IPS-20b (cell line): ENCODE results near the gene ATP1B3.
"Not testable (repeated sequence)": the region's sequence is repeated elsewhere in the genome, so short reads cannot be mapped to it uniquely, and the experiment has no call there.

Experiments used
- H3K27ac ChIP-seq: one replicate; pipeline ENCODE4 v1.5.1; 2013; ENCODE audit warnings: low read length
- H3K27me3 ChIP-seq: 2 replicates; pipeline ENCODE4 v1.6.1; 2013; ENCODE audit warnings: mild to moderate bottlenecking, low read length, inconsistent platforms; ENCODE audit not compliant: insufficient read depth
- H3K36me3 ChIP-seq: 2 replicates; pipeline ENCODE4 v1.6.1; 2013; ENCODE audit warnings: low read depth, mild to moderate bottlenecking, inconsistent platforms, low read length, moderate library complexity; ENCODE audit not compliant: insufficient read depth
- H3K4me1 ChIP-seq: 2 replicates; pipeline ENCODE4 v1.6.1; 2013; ENCODE audit warnings: mild to moderate bottlenecking, control low read depth, inconsistent platforms, low read length, moderate library complexity; ENCODE audit not compliant: insufficient read depth
- H3K4me3 ChIP-seq: 2 replicates; pipeline ENCODE4 v1.5.1; 2013; ENCODE audit warnings: mild to moderate bottlenecking, low read length, inconsistent platforms
- H3K9ac ChIP-seq: 2 replicates; pipeline ENCODE4 v1.6.1; 2013; ENCODE audit warnings: low read depth, mild to moderate bottlenecking, inconsistent platforms, low read length, moderate library complexity
- H3K9me3 ChIP-seq: 2 replicates; pipeline ENCODE4 v1.6.1; 2013; ENCODE audit warnings: mild to moderate bottlenecking, low read depth, low read length, inconsistent platforms; ENCODE audit not compliant: insufficient read depth

The ATP1B3 gene

DNA sequence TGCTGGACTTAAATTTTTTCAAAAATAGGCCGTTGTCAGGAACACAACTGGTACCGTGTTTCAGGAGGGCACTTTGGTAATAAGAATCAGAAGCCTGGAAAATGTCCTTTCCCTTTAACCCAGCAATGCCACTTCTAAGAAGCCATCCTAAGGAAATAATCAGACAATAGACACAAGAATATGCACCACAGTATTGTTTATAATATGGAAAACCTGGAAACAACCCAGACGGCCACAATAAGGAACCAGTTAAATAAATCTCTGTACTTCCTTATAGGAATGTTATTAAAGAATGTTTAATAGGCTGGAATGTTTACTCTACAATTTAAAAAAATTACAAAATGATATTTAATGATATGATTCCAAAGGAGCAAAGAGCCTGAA is 30.4 kb upstream of the ATP1B3 start:
- H3K4me3 ChIP-seq = no peak overlapping the region
- peaks cover 3% of the 10 kb centered on the region; the same call in 1 of the 2 replicates for H3K4me1 ChIP-seq
- H3K27ac ChIP-seq = no peak overlapping the region
- no peaks in the 10 kb centered on the region for H3K27me3 ChIP-seq
- H3K9ac ChIP-seq = no peak overlapping the region
- no peaks in the 10 kb centered on the region for H3K9me3 ChIP-seq
- no peaks in the 10 kb centered on the region for H3K36me3 ChIP-seq

DNA sequence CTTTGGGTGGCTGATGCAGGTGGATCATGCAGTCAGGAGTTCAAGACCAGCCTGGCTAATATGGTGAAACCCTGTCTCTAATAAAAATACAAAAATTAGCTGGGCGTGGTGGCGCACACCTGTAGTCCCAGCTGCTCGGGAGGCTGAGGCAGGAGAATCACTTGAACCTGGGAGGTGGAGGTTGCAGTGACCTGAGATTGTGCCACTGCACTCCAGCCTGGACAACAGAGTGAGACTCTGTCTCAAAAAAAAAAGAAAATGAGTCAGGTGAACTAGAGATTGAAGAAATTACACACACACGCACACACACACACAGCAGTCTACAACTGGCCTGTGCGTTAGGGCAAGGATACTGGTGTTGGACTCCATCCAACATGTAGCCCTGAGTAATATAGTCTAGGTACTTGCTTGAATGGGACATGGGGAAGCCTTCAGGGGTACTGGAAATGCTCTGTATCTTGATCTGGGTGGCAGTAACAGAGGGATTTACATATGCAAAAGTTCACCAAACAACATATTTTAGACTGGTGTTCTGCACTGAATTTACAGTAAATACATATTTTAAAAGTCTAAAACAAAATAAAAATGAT is 28.2 kb upstream of the ATP1B3 start:
- not testable (repeated sequence) for H3K4me1 ChIP-seq, H3K4me3 ChIP-seq, H3K36me3 ChIP-seq, H3K27me3 ChIP-seq, H3K9ac ChIP-seq, H3K27ac ChIP-seq, H3K9me3 ChIP-seq

GRCh38 chr3:141849056-141849815 is 27.2 kb upstream of the ATP1B3 start:
- Histone ChIP-seq H3K9me3 (no peaks in the 10 kb centered on the region), H3K4me1 (no peaks in the 10 kb centered on the region), H3K36me3 (no peaks in the 10 kb centered on the region), H3K9ac (no peak overlapping the region), H3K27me3 (no peaks in the 10 kb centered on the region), H3K27ac (no peak overlapping the region), H3K4me3 (no peak overlapping the region)

- no peak overlapping the region for H3K4me3 ChIP-seq
- H3K27ac ChIP-seq = no peak overlapping the region
- H3K36me3 ChIP-seq = no peaks in the 10 kb centered on the region
- H3K4me1 ChIP-seq = no peaks in the 10 kb centered on the region
- H3K9me3 ChIP-seq = no peaks in the 10 kb centered on the region
- H3K9ac ChIP-seq = no peak overlapping the region
- H3K27me3 ChIP-seq = no peaks in the 10 kb centered on the region
Observed at GRCh38 chr3:141851411-141851810, 25.0 kb upstream of the ATP1B3 start.

DNA sequence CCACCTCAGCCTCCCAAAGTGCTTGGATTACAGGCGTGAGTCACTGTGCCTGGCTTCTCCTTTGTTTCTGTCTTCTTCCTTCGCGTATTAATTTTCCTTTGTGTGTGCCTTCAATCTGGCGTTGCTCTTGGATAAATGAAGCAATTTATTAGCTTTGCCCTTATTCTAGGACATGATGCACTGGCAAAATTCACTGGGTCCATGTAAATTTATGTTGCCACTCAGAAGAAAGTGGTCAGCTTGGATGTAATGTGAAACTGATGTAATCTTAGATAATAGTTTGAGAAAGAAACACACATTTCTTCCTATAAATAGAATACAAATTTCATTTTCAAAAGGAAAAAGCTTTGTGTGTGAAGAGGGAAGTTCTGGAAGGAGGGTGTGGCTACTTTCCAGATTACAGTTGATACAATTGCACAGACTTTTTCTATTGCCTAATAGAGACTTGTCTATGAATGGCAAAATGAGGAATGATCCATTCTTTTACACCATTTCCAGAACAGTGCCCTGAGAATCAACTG is 23.3 kb upstream of the ATP1B3 start:
- Histone ChIP-seq H3K4me3 (no peak overlapping the region), H3K9me3 (no peaks in the 10 kb centered on the region), H3K27me3 (no peaks in the 10 kb centered on the region), H3K9ac (no peak overlapping the region), H3K27ac (no peak overlapping the region), H3K36me3 (no peaks in the 10 kb centered on the region), H3K4me1 (no peaks in the 10 kb centered on the region)

GRCh38 chr3:141853629-141854168 is 22.7 kb upstream of the ATP1B3 start:
- Histone ChIP-seq H3K4me1 (no peaks in the 10 kb centered on the region), H3K9ac (no peak overlapping the region), H3K27ac (no peak overlapping the region)

GRCh38 chr3:141854599-141854998 is 21.8 kb upstream of the ATP1B3 start:
- H3K4me1 ChIP-seq = no peaks in the 10 kb centered on the region
- H3K27me3 ChIP-seq = no peaks in the 10 kb centered on the region
- no peaks in the 10 kb centered on the region for H3K9me3 ChIP-seq
- no peaks in the 10 kb centered on the region for H3K36me3 ChIP-seq
- no peak overlapping the region for H3K4me3 ChIP-seq
- no peak overlapping the region for H3K9ac ChIP-seq
- no peak overlapping the region for H3K27ac ChIP-seq

More at GRCh38 chr3:141853629-141854168, 22.7 kb upstream of the ATP1B3 start:
- no peaks in the 10 kb centered on the region for H3K9me3 ChIP-seq
- no peaks in the 10 kb centered on the region for H3K27me3 ChIP-seq
- H3K36me3 ChIP-seq = no peaks in the 10 kb centered on the region
- H3K4me3 ChIP-seq = no peak overlapping the region

- no peaks in the 10 kb centered on the region for H3K9me3 ChIP-seq
- no peaks in the 10 kb centered on the region for H3K27me3 ChIP-seq
- H3K4me1 ChIP-seq = no peaks in the 10 kb centered on the region
- H3K4me3 ChIP-seq = no peak overlapping the region
- no peak overlapping the region for H3K9ac ChIP-seq
- no peaks in the 10 kb centered on the region for H3K36me3 ChIP-seq
- no peak overlapping the region for H3K27ac ChIP-seq
Observed at GRCh38 chr3:141858312-141858711, 18.1 kb upstream of the ATP1B3 start.

DNA sequence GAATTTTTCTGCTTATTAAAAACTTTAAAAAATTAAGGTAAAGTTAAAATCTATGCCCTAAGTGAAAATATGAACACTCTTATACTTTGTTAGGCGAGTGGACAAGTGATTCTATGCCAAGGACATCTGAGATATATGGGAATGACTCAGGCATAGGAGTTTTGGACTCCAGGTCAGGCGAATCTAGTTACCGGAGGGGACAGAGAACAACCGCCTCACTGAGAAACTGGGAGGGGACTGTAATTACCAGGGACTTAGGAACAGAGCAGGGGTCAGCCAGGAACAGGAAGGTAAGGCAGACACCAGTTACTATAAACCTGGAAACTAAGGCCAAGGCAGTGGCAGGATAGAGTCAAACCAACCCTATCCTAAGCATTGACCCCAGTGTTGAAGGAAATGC is 16.8 kb upstream of the ATP1B3 start:
- Histone ChIP-seq H3K4me3 (no peak overlapping the region), H3K36me3 (no peaks in the 10 kb centered on the region), H3K9ac (no peak overlapping the region), H3K27ac (no peak overlapping the region), H3K9me3 (no peaks in the 10 kb centered on the region), H3K27me3 (no peaks in the 10 kb centered on the region), H3K4me1 (no peaks in the 10 kb centered on the region)

DNA sequence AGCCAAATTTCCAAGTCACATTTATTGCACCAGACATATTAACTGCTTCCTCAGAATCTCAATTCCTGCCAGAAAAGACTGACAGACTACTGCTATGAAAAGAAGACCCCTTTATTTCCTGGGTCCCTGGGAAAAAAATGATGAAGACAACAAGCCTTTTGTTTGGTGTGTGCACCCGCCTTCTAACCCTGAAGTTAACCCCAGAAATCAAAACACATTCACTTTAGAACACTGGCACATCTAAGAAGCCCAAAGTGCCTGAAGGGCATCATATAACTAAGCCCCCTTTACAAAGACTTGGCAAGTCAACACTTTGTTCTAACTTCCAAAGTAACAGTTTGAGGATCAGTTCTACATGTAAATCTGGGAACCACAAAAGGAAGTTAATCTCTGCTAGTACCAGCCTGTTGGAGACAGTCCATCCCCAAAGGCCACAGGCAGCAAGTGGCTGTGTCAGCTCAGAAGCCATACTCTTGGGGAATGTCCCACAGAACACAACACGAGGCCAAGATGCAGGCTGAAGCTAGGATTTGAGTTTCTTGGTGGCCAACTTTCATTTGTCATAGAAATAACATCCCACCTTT is 16.3 kb upstream of the ATP1B3 start:
- H3K27ac ChIP-seq = no peak overlapping the region
- H3K27me3 ChIP-seq = no peaks in the 10 kb centered on the region
- H3K36me3 ChIP-seq = no peaks in the 10 kb centered on the region
- no peak overlapping the region for H3K9ac ChIP-seq
- H3K4me1 ChIP-seq = no peaks in the 10 kb centered on the region
- H3K4me3 ChIP-seq = no peak overlapping the region
- H3K9me3 ChIP-seq = no peaks in the 10 kb centered on the region

- H3K27ac ChIP-seq = no peak overlapping the region
- no peak overlapping the region for H3K4me3 ChIP-seq
- no peaks in the 10 kb centered on the region for H3K36me3 ChIP-seq
- no peaks in the 10 kb centered on the region for H3K9me3 ChIP-seq
- H3K4me1 ChIP-seq = no peaks in the 10 kb centered on the region
- H3K27me3 ChIP-seq = no peaks in the 10 kb centered on the region
- no peak overlapping the region for H3K9ac ChIP-seq
Observed at GRCh38 chr3:141860766-141861513, 15.5 kb upstream of the ATP1B3 start.
